NCI-H774 (cell line): Measurements from ENCODE around the gene HENMT1.
"Not testable (repeated sequence)": the region's sequence is repeated elsewhere in the genome, so short reads cannot be mapped to it uniquely, and the experiment has no call there.

Experiments
- DNase-seq: peaks from one replicate; lab custom pipeline; 2025; lab: John Stamatoyannopoulos, UW

Gene HENMT1

GRCh38 chr1:108661030-108661609, at the start of gene HENMT1:
Gene HENMT1, minus strand, starts transcription at chr1:108661093. Its CDS starts 1,209 bp downstream, at chr1:108659884.
- DNase-seq: peak; percentile 66

GRCh38 chr1:108708691-108709660, 48.1 kb upstream of the HENMT1 start:
- no peak for DNase-seq

- DNase-seq: no peak
Measured at GRCh38 chr1:108706643-108707042, 45.8 kb upstream of the HENMT1 start.

GRCh38 chr1:108704496-108704895, 43.6 kb upstream of the HENMT1 start:
- DNase-seq: no peak

GRCh38 chr1:108703939-108704338, 43.0 kb upstream of the HENMT1 start:
- no peak for DNase-seq

- not testable (repeated sequence) for DNase-seq
Measured at GRCh38 chr1:108702109-108702508, 41.2 kb upstream of the HENMT1 start.

- no peak for DNase-seq
Measured at GRCh38 chr1:108701176-108701849, 40.4 kb upstream of the HENMT1 start.

GRCh38 chr1:108699375-108700332, 38.8 kb upstream of the HENMT1 start:
- DNase-seq: no peak

GRCh38 chr1:108695535-108695934, 34.6 kb upstream of the HENMT1 start:
- DNase-seq: no peak

- DNase-seq: peak; percentile 9
Measured at GRCh38 chr1:108692724-108693655, 32.1 kb upstream of the HENMT1 start.

GRCh38 chr1:108691942-108692723, 31.2 kb upstream of the HENMT1 start, which contains the start of gene PRPF38B:
Gene PRPF38B, plus strand, starts transcription at chr1:108692310. Its CDS starts 282 bp downstream, at chr1:108692592.
- peak; percentile 87 for DNase-seq

- DNase-seq: no peak
Measured at GRCh38 chr1:108691128-108691941, 30.4 kb upstream of the HENMT1 start.

GRCh38 chr1:108686614-108687313, 25.9 kb upstream of the HENMT1 start:
- DNase-seq: no peak

- DNase-seq: no peak
Measured at GRCh38 chr1:108685529-108685928, 24.6 kb upstream of the HENMT1 start.

GRCh38 chr1:108681701-108682100, 20.8 kb upstream of the HENMT1 start:
- DNase-seq: not testable (repeated sequence)

GRCh38 chr1:108679586-108680213, 18.8 kb upstream of the HENMT1 start:
- DNase-seq: no peak

GRCh38 chr1:108678706-108679105, 17.8 kb upstream of the HENMT1 start:
- DNase-seq: no peak
